PC-3 (cell line): ENCODE measurements around the gene SNED1.

Experiments used
- CTCF ChIP-seq: fragments of 300-600 bp; sonication (generic); conservative IDR thresholded peaks from 2 replicates; pipeline ENCODE4 v1.5.1; 2017; ENCODE audit warnings: antibody characterized with exemption, low read depth, mild to moderate bottlenecking, low read length
- EZH2phosphoT487 ChIP-seq: fragments of 300-600 bp; sonication (generic); IDR thresholded peaks from 2 replicates; pipeline ENCODE4 v1.6.1; 2018; ENCODE audit warnings: mild to moderate bottlenecking, antibody characterized with exemption, low read length, borderline replicate concordance

- no peak for TF ChIP-seq CTCF
- no peak for TF ChIP-seq EZH2phosphoT487
Observed at GRCh38 chr2:241051578-241052487, 53.4 kb downstream of the SNED1 start.
